Prostate gland (tissue), 2 donors: ENCODE measurements around the gene EAPP.
"Not testable (repeated sequence)": the region's sequence is repeated elsewhere in the genome, so short reads cannot be mapped to it uniquely, and the experiment has no call there.

Experiments
- POLR2A ChIP-seq: fragments of 450-650 bp; IDR thresholded peaks from one replicate; pipeline ENCODE4 v1.6.1; 2016; ENCODE audit warnings: antibody characterized with exemption, mild to moderate bottlenecking
- POLR2AphosphoS5 ChIP-seq: sonication (generic); formaldehyde crosslinking; IDR thresholded peaks from one replicate; pipeline ENCODE4 v1.6.1; 2017; ENCODE audit warnings: antibody characterized with exemption
- TF ChIP-seq, protein P1 (sequence below), 4 experiments: fragments of 200-600 bp in 2 of 4; fragments of 450-650 bp in 2 of 4; sonication (generic) in 2 of 4; IDR thresholded peaks; 1 replicate in 3 of 4; 2 replicates in 1 of 4; pipeline ENCODE4 v1.5.1; 2016 to 2019; ENCODE audit warnings: antibody characterized with exemption in 4 of 4, mild to moderate bottlenecking in 2 of 4, moderate library complexity in 2 of 4

DNA sequence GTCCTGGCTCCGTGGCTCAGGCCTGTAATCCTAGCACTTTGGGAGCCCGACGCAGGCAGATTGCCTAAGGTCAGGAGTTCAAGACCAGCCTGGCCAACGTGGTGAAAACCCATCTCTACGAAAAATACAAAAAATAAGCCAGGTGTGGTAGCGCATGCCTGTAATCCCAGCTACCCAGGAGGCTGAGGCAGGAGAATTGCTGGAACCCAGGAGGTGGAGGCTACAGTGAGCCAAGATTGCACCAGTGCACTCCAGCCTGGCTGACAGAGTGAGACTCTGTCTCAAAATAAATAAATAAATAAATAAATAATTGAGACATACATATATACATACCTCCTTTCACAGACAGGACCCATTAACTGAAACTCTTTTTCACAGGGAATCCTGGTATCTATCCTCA lies 1.4 kb downstream of the EAPP start:
- TF ChIP-seq POLR2A, POLR2AphosphoS5: not testable (repeated sequence)
- TF ChIP-seq, protein P1, sequence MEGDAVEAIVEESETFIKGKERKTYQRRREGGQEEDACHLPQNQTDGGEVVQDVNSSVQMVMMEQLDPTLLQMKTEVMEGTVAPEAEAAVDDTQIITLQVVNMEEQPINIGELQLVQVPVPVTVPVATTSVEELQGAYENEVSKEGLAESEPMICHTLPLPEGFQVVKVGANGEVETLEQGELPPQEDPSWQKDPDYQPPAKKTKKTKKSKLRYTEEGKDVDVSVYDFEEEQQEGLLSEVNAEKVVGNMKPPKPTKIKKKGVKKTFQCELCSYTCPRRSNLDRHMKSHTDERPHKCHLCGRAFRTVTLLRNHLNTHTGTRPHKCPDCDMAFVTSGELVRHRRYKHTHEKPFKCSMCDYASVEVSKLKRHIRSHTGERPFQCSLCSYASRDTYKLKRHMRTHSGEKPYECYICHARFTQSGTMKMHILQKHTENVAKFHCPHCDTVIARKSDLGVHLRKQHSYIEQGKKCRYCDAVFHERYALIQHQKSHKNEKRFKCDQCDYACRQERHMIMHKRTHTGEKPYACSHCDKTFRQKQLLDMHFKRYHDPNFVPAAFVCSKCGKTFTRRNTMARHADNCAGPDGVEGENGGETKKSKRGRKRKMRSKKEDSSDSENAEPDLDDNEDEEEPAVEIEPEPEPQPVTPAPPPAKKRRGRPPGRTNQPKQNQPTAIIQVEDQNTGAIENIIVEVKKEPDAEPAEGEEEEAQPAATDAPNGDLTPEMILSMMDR (IDR thresholded peaks at IDR 0.05) = not testable (repeated sequence)
